Heart left ventricle (tissue), 16 donors: Measurements from ENCODE around the gene SEMA6D. TPM values are rescaled to one million over a fixed set of nuclear protein-coding genes. Genes with fewer than 3 reads are reported as not detected.

Experiments used
- ATAC-seq, 4 donors: fragments of 200-7000 bp; cut with Tn5 transposase; one replicate each; pipeline ENCODE4 v1.9.1; 2020 to 2022; ENCODE audit warnings: moderate library complexity in 4 of 4, mild to moderate bottlenecking in 3 of 4, moderate number of reproducible peaks in 1 of 4
- DNase-seq, 5 donors: peaks; one replicate each; pipeline ENCODE4 v3.0.0-alpha.2; 2020
- H3K27ac ChIP-seq, 12 donors: fragments of 200-600 bp; sonication (generic) in 4 of 12; one replicate each; pipeline versions ENCODE4 v1.5.0 to v1.8.0; 2016 to 2022; ENCODE audit warnings: mild to moderate bottlenecking in 2 of 12
- H3K27me3 ChIP-seq, 9 donors: fragments of 200-600 bp; sonication (generic) in 2 of 9; one replicate each; pipeline versions ENCODE4 v1.5.1 to v1.8.0; 2016 to 2022; ENCODE audit warnings: mild to moderate bottlenecking in 3 of 9
- H3K36me3 ChIP-seq, 9 donors: fragments of 200-600 bp; sonication (generic) in 2 of 9; one replicate each; pipeline versions ENCODE4 v1.5.0 to v1.8.0; 2018 to 2022; ENCODE audit warnings: mild to moderate bottlenecking in 2 of 9
- H3K4me1 ChIP-seq, 12 donors: fragments of 200-600 bp; sonication (generic) in 4 of 12; one replicate each; pipeline versions ENCODE4 v1.5.0 to v1.8.0; 2016 to 2022; ENCODE audit warnings: mild to moderate bottlenecking in 3 of 12
- H3K4me3 ChIP-seq, 12 donors: fragments of 200-600 bp; sonication (generic) in 4 of 12; one replicate each; pipeline versions ENCODE4 v1.5.0 to v1.8.0; 2017 to 2022; ENCODE audit warnings: mild to moderate bottlenecking in 9 of 12, moderate library complexity in 4 of 12
- H3K9me3 ChIP-seq, 12 donors: fragments of 200-600 bp; sonication (generic) in 4 of 12; one replicate each; pipeline versions ENCODE4 v1.5.0 to v1.8.0; 2016 to 2022; ENCODE audit warnings: mild to moderate bottlenecking in 1 of 12
- CTCF ChIP-seq, 12 donors: fragments of 200-600 bp; sonication (generic) in 4 of 12; IDR thresholded peaks; one replicate each; pipeline versions ENCODE4 v1.5.0 to v1.8.0; 2018 to 2022; ENCODE audit warnings: antibody characterized with exemption in 12 of 12, mild to moderate bottlenecking in 5 of 12
- POLR2A ChIP-seq, 2 donors: fragments of 450-650 bp; IDR thresholded peaks; one replicate each; pipeline ENCODE4 v1.6.1; 2017; ENCODE audit warnings: antibody characterized with exemption in 2 of 2, mild to moderate bottlenecking in 2 of 2, moderate library complexity in 2 of 2
- WGBS, 4 donors: extraction: QIAGEN DNeasy Blood & Tissue Kit in 2 of 4; methylation state at CpG; one replicate each; pipeline versions ENCODE4 v1.1.5 to v1.1.7; 2013 to 2018; 5-methylcytosine and 5-hydroxymethylcytosine counted together
- intact Hi-C, 10 donors: fragments of 100-400 bp; cut with DNase I; formaldehyde crosslinking; loops; one replicate each; pipeline versions ENCODE4 v1.11.1 to v1.14.2; 2022
- polyA plus RNA-seq, 2 donors: library from polyadenylated mRNA; stranded (reverse); fragments of 200-250 nt; gene quantifications; one replicate each; pipeline ENCODE4 v1.2.3, GENCODE V29; 2013
- total RNA-seq, 9 donors: library from RNA; depleted of rRNA in 2 of 9; stranded (reverse); fragments of >200 nt in 2 of 9; fragmentation: NEBNext Ultra II Directional in 3 of 9; extraction: Animal tissue kit (Norgen Biotek cat#: 25700) in 3 of 9; gene quantifications; one replicate each; pipeline versions ENCODE4 v1.1.0 to v1.2.4, GENCODE V29; 2016 to 2023
- donor health status: ischemic (EF 13 %, LVEDD 7.1; RV severe dilation, severe dysfunction).
- donor health status: healthy with polysubstance abuse.
- donor health status: DM: no; HTN: yes; CAD: no.
- donor health status: DM: no; HTN: no; CAD: no.
- donor health status: ischemic (EF 25% LVEDD 6.9; RV normal size, moderate dysfunction).
- donor health status: ischemic (EF 25% LVEDD 5.7; RV mildly dilated, moderate dysfunction).
- donor health status: healthy.
- donor health status: DM: yes; HTN: yes; CAD: no.
- donor health status: ischemic (EF 35%, LVEDD 5.7; RV mildly dilated, moderate dysfunction).
- donor health status: nonischemic (EF 11% LVEDD 7.7; RV severe dilation, severe dysfunction).
- donor health status: DM: yes; HTN: yes; CAD: no.
- donor health status: PGD.
- donor health status: ischemic (EF 29% LVEDD 5.4; RV normal size, mild dysfunction).
- donor health status: nonischemic (EF 23%, LVEDD 6.1; RV moderate dilation, normal function).

Gene SEMA6D
- total and polyA plus RNA-seq, 11 donors, result 2.8 to 23.2 (median 10.8) TPM

GRCh38 chr15:47757331-47757730 is 40.0 kb downstream of the SEMA6D start:
- Histone ChIP-seq H3K27me3 (no peaks in the 10 kb centered on the region), H3K36me3 (peaks cover 0 to 29% (median 20%) of the 10 kb centered on the region in 9 donors), H3K4me1 (peaks cover 0 to 16% (median 0%) of the 10 kb centered on the region in 12 donors), H3K27ac (no peak overlapping the region), H3K9me3 (peaks cover 0 to 24% (median 15%) of the 10 kb centered on the region in 12 donors), H3K4me3 (no peak overlapping the region)
- TF ChIP-seq CTCF (IDR thresholded peaks at IDR 0.05) (no peak), POLR2A (IDR thresholded peaks at IDR 0.05) (no peak)
- ATAC-seq (no peak), DNase-seq (no peak)
- intact Hi-C loops, result loop anchor here in 1 of 10 donors (5.0 kb wide), 1 partner anchor 40 kb away; the partner anchor contains the start of gene SEMA6D
- WGBS, 4 donors, result 59 to 80% (median 72%) methylated on average over 3 of the region's 3 CpGs

GRCh38 chr15:47762621-47763020 is 45.3 kb downstream of the SEMA6D start:
- TF ChIP-seq CTCF (IDR thresholded peaks at IDR 0.05) (no peak), POLR2A (IDR thresholded peaks at IDR 0.05) (no peak)
- DNase-seq, result no peak
- intact Hi-C loops, result no loop called here
- 94 to 99% (median 96%) methylated on average over 3 of the region's 3 CpGs for WGBS, 4 donors
- Histone ChIP-seq H3K27me3 (no peaks in the 10 kb centered on the region), H3K9me3 (no peaks in the 10 kb centered on the region), H3K27ac (no peak overlapping the region), H3K4me3 (no peak overlapping the region), H3K36me3 (peaks cover 0 to 80% (median 70%) of the 10 kb centered on the region in 9 donors), H3K4me1 (peaks cover 0 to 8% (median 0%) of the 10 kb centered on the region in 12 donors)
- ATAC-seq, result no peak

- H3K36me3 ChIP-seq, result peaks cover 0 to 94% (median 74%) of the 10 kb centered on the region in 9 donors
- H3K27me3 ChIP-seq, result no peaks in the 10 kb centered on the region
- TF ChIP-seq CTCF (IDR thresholded peaks at IDR 0.05) (no peak), POLR2A (IDR thresholded peaks at IDR 0.05) (no peak)
- no peaks in the 10 kb centered on the region for H3K4me1 ChIP-seq
- H3K9me3 ChIP-seq, result no peaks in the 10 kb centered on the region
- intact Hi-C loops, result no loop called here
- ATAC-seq, result no peak
- no peak overlapping the region for H3K4me3 ChIP-seq
- no peak overlapping the region for H3K27ac ChIP-seq
- WGBS, 4 donors, result 87 to 92% (median 90%) methylated on average over 13 of the region's 13 CpGs
- no peak for DNase-seq
Observed at GRCh38 chr15:47764666-47765065, 47.4 kb downstream of the SEMA6D start.

- intact Hi-C loops, result no loop called here
- ATAC-seq (no peak), DNase-seq (no peak)
- Histone ChIP-seq H3K4me3 (no peak overlapping the region), H3K27ac (no peak overlapping the region), H3K27me3 (no peaks in the 10 kb centered on the region), H3K36me3 (peaks cover 0 to 98% (median 75%) of the 10 kb centered on the region in 9 donors), H3K9me3 (no peaks in the 10 kb centered on the region), H3K4me1 (peaks cover 0 to 3% (median 0%) of the 10 kb centered on the region in 12 donors)
- 86 to 96% (median 91%) methylated on average over 5 of the region's 5 CpGs for WGBS, 4 donors
- TF ChIP-seq POLR2A (IDR thresholded peaks at IDR 0.05) (no peak), CTCF (IDR thresholded peaks at IDR 0.05) (no peak)
Observed at GRCh38 chr15:47766406-47766805, 49.1 kb downstream of the SEMA6D start.
